ENCODE measurements around the gene DHX35. TPM values are rescaled to one million over a fixed set of nuclear protein-coding genes. Genes with fewer than 3 reads are reported as not detected.

Gene DHX35
- total and polyA plus RNA-seq, 2 of the 13 experiments (the other 11 are each of a cell fraction or from before 2014, with no cell fraction given): 25.8 to 28.7 TPM

DNA sequence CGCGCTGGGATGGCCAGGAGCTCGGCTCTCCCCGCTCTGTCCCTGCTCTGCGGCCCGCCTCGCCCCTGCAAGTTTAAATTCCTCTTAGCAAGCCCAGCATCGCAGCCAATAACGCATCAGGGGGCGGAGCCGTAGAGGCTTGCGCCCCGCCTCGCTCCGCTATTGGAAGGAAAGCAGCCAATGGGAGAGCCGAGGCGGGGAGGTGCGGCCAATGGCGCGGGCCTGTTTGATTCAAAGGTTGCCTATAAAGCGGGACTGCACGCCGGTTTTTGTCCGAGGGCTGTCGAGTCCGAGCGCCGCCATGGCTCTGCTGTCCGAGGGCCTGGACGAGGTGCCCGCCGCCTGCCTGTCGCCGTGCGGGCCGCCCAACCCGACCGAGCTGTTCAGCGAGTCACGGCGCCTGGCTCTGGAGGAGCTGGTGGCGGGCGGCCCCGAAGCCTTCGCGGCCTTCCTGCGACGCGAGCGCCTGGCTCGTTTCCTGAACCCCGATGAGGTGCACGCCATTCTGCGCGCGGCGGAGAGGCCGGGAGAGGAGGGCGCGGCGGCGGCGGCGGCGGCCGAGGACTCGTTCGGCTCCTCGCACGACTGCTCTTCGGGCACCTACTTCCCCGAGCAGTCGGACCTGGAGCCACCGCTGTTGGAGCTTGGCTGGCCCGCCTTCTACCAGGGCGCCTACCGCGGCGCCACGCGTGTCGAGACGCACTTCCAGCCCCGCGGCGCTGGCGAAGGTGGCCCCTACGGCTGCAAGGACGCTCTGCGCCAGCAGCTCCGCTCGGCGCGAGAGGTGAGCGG, 35.8 kb upstream of the DHX35 start, which contains the start of gene FAM83D (continued):
- peak; percentile 99 for TF ChIP-seq RAD21 (CRISPR knock-in tag; IDR thresholded peaks at IDR 0.05)
- TF ChIP-seq KMT2A (CRISPR knock-in tag; IDR thresholded peaks at IDR 0.05): peak; percentile 99
- TF ChIP-seq SRF (IDR thresholded peaks at IDR 0.05; ENCODE audit: low read depth, low read length): no peak; the same call in 1 of the 2 replicates
- TF ChIP-seq ZNF766 (CRISPR knock-in tag; IDR thresholded peaks at IDR 0.05; ENCODE audit: borderline replicate concordance): peak; percentile 86; the same call in 1 of the 2 replicates
- TF ChIP-seq PCBP2 (optimal IDR thresholded peaks at IDR 0.05; ENCODE audit: low read depth, low read length, poor library complexity, severe bottlenecking): no peak
- 0 out of 2 replicates have a peak, but pooled peaks have one; percentile 20 for TF ChIP-seq ZBTB8A (CRISPR knock-in tag; IDR thresholded peaks at IDR 0.05; ENCODE audit: borderline replicate concordance, low read depth)
- no peak for TF ChIP-seq IRF1 (CRISPR knock-in tag; IDR thresholded peaks at IDR 0.05; ENCODE audit: low read depth)
- no peak; the same call in 1 of the 2 replicates for TF ChIP-seq ZNF20 (CRISPR knock-in tag; IDR thresholded peaks at IDR 0.05)
- no peak for TF ChIP-seq ZNF432 (CRISPR knock-in tag; IDR thresholded peaks at IDR 0.05; ENCODE audit: borderline replicate concordance)
- TF ChIP-seq, protein P1, sequence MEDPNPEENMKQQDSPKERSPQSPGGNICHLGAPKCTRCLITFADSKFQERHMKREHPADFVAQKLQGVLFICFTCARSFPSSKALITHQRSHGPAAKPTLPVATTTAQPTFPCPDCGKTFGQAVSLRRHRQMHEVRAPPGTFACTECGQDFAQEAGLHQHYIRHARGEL (CRISPR knock-in tag; IDR thresholded peaks at IDR 0.05): peak; percentile 91; the same call in 1 of the 2 replicates
- TF ChIP-seq KAT7 (CRISPR knock-in tag; IDR thresholded peaks at IDR 0.05; ENCODE audit: borderline replicate concordance): peak; percentile 96
- TF ChIP-seq ZNF180 (CRISPR knock-in tag; IDR thresholded peaks at IDR 0.05; ENCODE audit: borderline replicate concordance, low read depth): peak; percentile 83; the same call in 1 of the 2 replicates
- TF ChIP-seq, protein P2, sequence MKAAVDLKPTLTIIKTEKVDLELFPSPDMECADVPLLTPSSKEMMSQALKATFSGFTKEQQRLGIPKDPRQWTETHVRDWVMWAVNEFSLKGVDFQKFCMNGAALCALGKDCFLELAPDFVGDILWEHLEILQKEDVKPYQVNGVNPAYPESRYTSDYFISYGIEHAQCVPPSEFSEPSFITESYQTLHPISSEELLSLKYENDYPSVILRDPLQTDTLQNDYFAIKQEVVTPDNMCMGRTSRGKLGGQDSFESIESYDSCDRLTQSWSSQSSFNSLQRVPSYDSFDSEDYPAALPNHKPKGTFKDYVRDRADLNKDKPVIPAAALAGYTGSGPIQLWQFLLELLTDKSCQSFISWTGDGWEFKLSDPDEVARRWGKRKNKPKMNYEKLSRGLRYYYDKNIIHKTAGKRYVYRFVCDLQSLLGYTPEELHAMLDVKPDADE (CRISPR knock-in tag; IDR thresholded peaks at IDR 0.05): no peak
- no peak for TF ChIP-seq SNAPC4 (CRISPR knock-in tag; IDR thresholded peaks at IDR 0.05)
- TF ChIP-seq ZNF503 (CRISPR knock-in tag; IDR thresholded peaks at IDR 0.05): peak; percentile 28; the same call in 1 of the 2 replicates
- TF ChIP-seq, protein P3, sequence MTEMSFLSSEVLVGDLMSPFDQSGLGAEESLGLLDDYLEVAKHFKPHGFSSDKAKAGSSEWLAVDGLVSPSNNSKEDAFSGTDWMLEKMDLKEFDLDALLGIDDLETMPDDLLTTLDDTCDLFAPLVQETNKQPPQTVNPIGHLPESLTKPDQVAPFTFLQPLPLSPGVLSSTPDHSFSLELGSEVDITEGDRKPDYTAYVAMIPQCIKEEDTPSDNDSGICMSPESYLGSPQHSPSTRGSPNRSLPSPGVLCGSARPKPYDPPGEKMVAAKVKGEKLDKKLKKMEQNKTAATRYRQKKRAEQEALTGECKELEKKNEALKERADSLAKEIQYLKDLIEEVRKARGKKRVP (CRISPR knock-in tag; IDR thresholded peaks at IDR 0.05): peak in 1 of 2 experiments; percentile 81; a peak in 1 of 4 replicates
- TF ChIP-seq TMF1 (CRISPR knock-in tag; IDR thresholded peaks at IDR 0.05; ENCODE audit: low read depth): peak; percentile 99
- TF ChIP-seq KAT8 (CRISPR knock-in tag; IDR thresholded peaks at IDR 0.05): peak; percentile 90

All from HepG2 (cell line).